IMR-90 (cell line): ENCODE measurements around the gene GKN2.

ENCODE experiments used
- BHLHE40 ChIP-seq: fragments of 150-350 bp; IDR thresholded peaks from 2 replicates; pipeline ENCODE4 v1.6.1; 2016; ENCODE audit warnings: mild to moderate bottlenecking, low read depth, low read length
- CEBPB ChIP-seq: IDR thresholded peaks from 2 replicates; pipeline ENCODE4 v1.6.1; 2012; ENCODE audit warnings: low read depth, low read length, improper control_type of control experiment
- CTCF ChIP-seq: conservative IDR thresholded peaks from 2 replicates; pipeline ENCODE4 v1.5.1; 2012; ENCODE audit warnings: mild to moderate bottlenecking, low read depth, low read length, improper control_type of control experiment
- ELK1 ChIP-seq: fragments of 150-350 bp; IDR thresholded peaks from 2 replicates; pipeline ENCODE4 v1.6.1; 2016; ENCODE audit warnings: low read depth, mild to moderate bottlenecking, low read length, moderate library complexity, borderline replicate concordance
- MXI1 ChIP-seq: IDR thresholded peaks from 2 replicates; pipeline ENCODE4 v1.6.1; 2012; ENCODE audit warnings: low read depth, mild to moderate bottlenecking, low read length, moderate library complexity, borderline replicate concordance
- NFE2L2 ChIP-seq: fragments of 150-350 bp; IDR thresholded peaks from 2 replicates; pipeline ENCODE4 v1.6.1; 2016; ENCODE audit warnings: low read depth, mild to moderate bottlenecking, low read length
- POLR2A ChIP-seq: IDR thresholded peaks from 2 replicates; pipeline ENCODE4 v1.6.1; 2012; ENCODE audit warnings: mild to moderate bottlenecking, low read depth, low read length
- RAD21 ChIP-seq: IDR thresholded peaks from 2 replicates; pipeline ENCODE4 v1.6.1; 2012; ENCODE audit warnings: low read length, improper control_type of control experiment
- RFX5 ChIP-seq: IDR thresholded peaks from 2 replicates; pipeline ENCODE4 v1.8.0; 2012; ENCODE audit warnings: low read depth, mild to moderate bottlenecking, low read length, moderate library complexity
- SMC3 ChIP-seq: fragments of 150-350 bp; IDR thresholded peaks from 2 replicates; pipeline ENCODE4 v1.6.1; 2016; ENCODE audit warnings: low read depth, mild to moderate bottlenecking, antibody characterized with exemption, low read length, moderate library complexity
- USF2 ChIP-seq: fragments of 150-350 bp; IDR thresholded peaks from 2 replicates; pipeline ENCODE4 v1.6.1; 2017; ENCODE audit warnings: mild to moderate bottlenecking, antibody characterized with exemption, low read length, low read depth

GRCh38 chr2:68971591-68972231, 19.0 kb upstream of the GKN2 start:
- TF ChIP-seq CTCF: no peak
- no peak; the same call in 1 of the 2 replicates for TF ChIP-seq SMC3
- TF ChIP-seq POLR2A: peak; percentile 46; the same call in 1 of the 2 replicates
- no peak for TF ChIP-seq BHLHE40
- TF ChIP-seq USF2: no peak
- peak; percentile 51; the same call in 1 of the 2 replicates for TF ChIP-seq CEBPB
- no peak for TF ChIP-seq RAD21
- TF ChIP-seq ELK1: no peak
- TF ChIP-seq RFX5: no peak
- no peak for TF ChIP-seq MXI1
- peak; percentile 22; the same call in 1 of the 2 replicates for TF ChIP-seq NFE2L2
